HepG2 (cell line): ENCODE data around the gene NRN1L. TPM values are rescaled to one million over a fixed set of nuclear protein-coding genes. Genes with fewer than 3 reads are reported as not detected.

Source experiments
- ATAC-seq: fragments of 200-7000 bp; cut with Tn5 transposase; 3 replicates; pipeline ENCODE4 v1.9.1; 2020; ENCODE audit warnings: mild to moderate bottlenecking, moderate library complexity
- BruUV-seq: library from RNA; stranded (reverse); fragments of 400-500 nt; replicated peaks from 2 replicates; lab custom pipeline; 2021; lab: Mats Ljungman, UMichigan
- CTCF ChIA-PET: fragments of 300-600 bp; formaldehyde crosslinking; extraction: SDS; loops from one replicate; lab custom pipeline; 2021; ENCODE audit warnings: low total read pairs, inconsistent platforms, low intra/inter-chr PET ratio; lab: Yijun Ruan, JAX
- POLR2A ChIA-PET: fragments of 350-600 bp; sonication (Branson Sonifier 250); formaldehyde crosslinking; loops from one replicate; lab custom pipeline; 2020; ENCODE audit warnings: antibody characterized with exemption, inconsistent platforms; lab: Yijun Ruan, JAX
- DNase-seq: peaks from one replicate; pipeline ENCODE4 v3.0.0-alpha.2; 2015; ENCODE audit warnings: low spot score
- FAIRE-seq: peaks from 3 replicates; lab custom pipeline; 2011; peaks lifted over from hg19 to GRCh38; lab: Jason Lieb, UNC
- H2AFZ ChIP-seq: one replicate; pipeline ENCODE4 v1.6.1; 2011; ENCODE audit warnings: low read length, inconsistent platforms
- H3K27ac ChIP-seq: fragments of 300-600 bp; 3 replicates; pipeline ENCODE4 v1.8.0; 2011; ENCODE audit warnings: mixed run types, mild to moderate bottlenecking, mixed read lengths, low read length, inconsistent platforms; ENCODE audit not compliant: insufficient read depth; ENCODE audit errors: extremely low read length
- H3K27me3 ChIP-seq, 2 experiments: fragments of 200-600 bp in 1 of 2; 2 replicates in 1 of 2; 3 replicates in 1 of 2; pipeline versions ENCODE4 v1.6.0 to v1.8.0; 2011; ENCODE audit warnings: low read length in 2 of 2, mild to moderate bottlenecking in 2 of 2, moderate library complexity in 2 of 2, inconsistent platforms in 1 of 2; ENCODE audit not compliant: insufficient read depth in 2 of 2, control insufficient read depth in 1 of 2
- H3K36me3 ChIP-seq, 2 experiments: fragments of 200-600 bp in 1 of 2; replicated peaks in 1 of 2; 2 replicates in 1 of 2; 3 replicates in 1 of 2; pipeline versions ENCODE4 v1.5.1 to v1.8.0; 2011; ENCODE audit warnings: low read length in 2 of 2, inconsistent platforms in 1 of 2; ENCODE audit not compliant: insufficient read depth in 2 of 2, control insufficient read depth in 1 of 2
- H3K4me1 ChIP-seq: 2 replicates; pipeline ENCODE4 v1.5.1; 2012; ENCODE audit warnings: low read length, inconsistent platforms; ENCODE audit not compliant: insufficient read depth
- H3K4me2 ChIP-seq: 2 replicates; pipeline ENCODE4 v1.6.0; 2011; ENCODE audit warnings: low read depth, low read length, inconsistent platforms
- H3K4me3 ChIP-seq, 3 experiments: fragments of 200-600 bp in 1 of 3; sonication (generic), shearing (Covaris generic) in 1 of 3; replicated peaks in 1 of 3; 2 replicates each; pipeline ENCODE4 v1.5.1; 2011 to 2016; ENCODE audit warnings: low read length in 3 of 3, inconsistent platforms in 2 of 3, low read depth in 2 of 3, mild to moderate bottlenecking in 2 of 3, control low read depth in 1 of 3, mixed read lengths in 1 of 3; ENCODE audit not compliant: insufficient read depth in 1 of 3
- H3K79me2 ChIP-seq: one replicate; pipeline ENCODE4 v1.6.1; 2011; ENCODE audit warnings: low read length, inconsistent platforms; ENCODE audit not compliant: insufficient read depth
- H3K9ac ChIP-seq: 2 replicates; pipeline ENCODE4 v1.6.0; 2011; ENCODE audit warnings: mild to moderate bottlenecking, low read depth, low read length, inconsistent platforms; ENCODE audit not compliant: insufficient read depth
- H3K9me3 ChIP-seq: 2 replicates; pipeline ENCODE4 v1.5.1; 2012; ENCODE audit warnings: mild to moderate bottlenecking, low read length
- H4K20me1 ChIP-seq: 2 replicates; pipeline ENCODE4 v1.6.0; 2011; ENCODE audit warnings: inconsistent platforms, mild to moderate bottlenecking, low read length, moderate library complexity; ENCODE audit not compliant: insufficient read depth
- AGO2 ChIP-seq: fragments of 200-400 bp; formaldehyde crosslinking; optimal IDR thresholded peaks from 2 replicates; pipeline ENCODE3; 2017; ENCODE audit warnings: mild to moderate bottlenecking, low read depth, low read length, moderate library complexity
- MAFK ChIP-seq, 2 experiments: IDR thresholded peaks in 1 of 2; conservative IDR thresholded peaks in 1 of 2; 2 replicates each; pipeline ENCODE4 v1.6.1; 2011; ENCODE audit warnings: improper control_type of control experiment in 2 of 2, low read length in 2 of 2
- POLR2AphosphoS5 ChIP-seq: IDR thresholded peaks from 2 replicates; pipeline ENCODE4 v1.6.1; 2012; ENCODE audit warnings: low read depth, low read length
- SIN3A ChIP-seq: IDR thresholded peaks from 2 replicates; pipeline ENCODE4 v1.6.1; 2011; ENCODE audit warnings: low read depth, mild to moderate bottlenecking, control low read depth, low read length, borderline replicate concordance
- SNRNP70 ChIP-seq: fragments of 200-400 bp; formaldehyde crosslinking; IDR thresholded peaks from 2 replicates; pipeline ENCODE4 v1.6.1; 2017; ENCODE audit warnings: mild to moderate bottlenecking, low read depth, low read length, moderate library complexity
- TEF ChIP-seq: sonication (generic); formaldehyde crosslinking; IDR thresholded peaks from 2 replicates; pipeline ENCODE4 v1.5.0; 2020; ENCODE audit warnings: missing genetic modification reagents
- ZC3H13 ChIP-seq: sonication (generic); formaldehyde crosslinking; IDR thresholded peaks from 2 replicates; pipeline ENCODE4 v1.8.1; 2023; ENCODE audit warnings: mild to moderate bottlenecking, missing genetic modification reagents, moderate library complexity
- ZNF605 ChIP-seq: sonication (generic); formaldehyde crosslinking; IDR thresholded peaks from 2 replicates; pipeline ENCODE4 v1.8.0; 2022; ENCODE audit warnings: mild to moderate bottlenecking, missing genetic modification reagents
- WGBS: methylation state at CpG from one replicate; pipeline ENCODE4 v1.1.6; 2017; ENCODE audit warnings: low lambda C conversion rate; 5-methylcytosine and 5-hydroxymethylcytosine counted together
- in situ Hi-C: cut with HindIII; loops from 2 replicates; pipeline ENCODE4 v1.10.0; 2017; ENCODE audit warnings: low pct_unique_long_range_greater_than_20kb; ENCODE audit not compliant: extremely low pct_ligation_motif_present
- intact Hi-C: fragments of 100-400 bp; cut with micrococcal nuclease; formaldehyde crosslinking; loops from one replicate; pipeline ENCODE4 v1.10.0; 2022; ENCODE audit not compliant: unreplicated experiment
- polyA plus RNA-seq, 8 experiments: library from polyadenylated mRNA; depleted of rRNA in 3 of 8; stranded (reverse) in 7 of 8; unstranded in 1 of 8; fragments of >200 nt; fragmentation: Illumina TruSeq in 4 of 8; extraction: Trizol in 4 of 8; gene quantifications; 2 replicates each; pipeline versions ENCODE4 v1.2.1 to v1.2.3, GENCODE V29; 2011 to 2016; ENCODE audit warnings: low read depth in 4 of 8, missing spikeins in 1 of 8, mixed read lengths in 1 of 8; ENCODE audit not compliant: insufficient read depth in 1 of 8
- total RNA-seq, 5 experiments: library from RNA; depleted of rRNA; stranded (reverse); fragments of >200 nt; fragmentation: Illumina TruSeq; extraction: Trizol; gene quantifications; 2 replicates each; pipeline ENCODE4 v1.2.3, GENCODE V29; 2016; ENCODE audit warnings: low read depth in 1 of 5

NRN1L gene
- total and polyA plus RNA-seq, 2 of the 13 experiments (the other 11 are each of a cell fraction or from before 2014, with no cell fraction given): 0.53 to 1.2 TPM

GRCh38 chr16:67933805-67934204 is 49.1 kb downstream of the NRN1L start:
- FAIRE-seq (no peak), DNase-seq (no peak)
- H3K27me3 ChIP-seq: no peaks in the 10 kb centered on the region; a peak in 1 of 5 replicates
- 94% methylated on average over 7 of the region's 7 CpGs for WGBS
- H3K79me2 ChIP-seq: peaks cover 24% of the 10 kb centered on the region
- no peak overlapping the region for H2AFZ ChIP-seq
- peak overlapping the region; percentile 2 for H3K27ac ChIP-seq
- peaks cover 10 to 13% of the 10 kb centered on the region in 2 experiments; a peak in 3 of 5 replicates for H3K36me3 ChIP-seq
- intact Hi-C loops: no loop called here
- H3K4me3 ChIP-seq: no peak overlapping the region
- H4K20me1 ChIP-seq: no peaks in the 10 kb centered on the region; the same call in 1 of the 2 replicates
- POLR2A ChIA-PET: interaction anchor here (0.6 to 4.6 kb wide), 6 partner anchors 10 to 108 kb away, joined by 3 to 40 read pairs (median 18); partner anchors contain the start of genes LCAT and PSKH1
- TF ChIP-seq ZC3H13 (CRISPR knock-in tag): 0 out of 2 replicates have a peak, but pooled peaks have one; percentile 7
- TF ChIP-seq TEF (CRISPR knock-in tag): no peak
- 0 out of 2 replicates have a peak, but pooled peaks have one; percentile 7 for TF ChIP-seq SIN3A
- TF ChIP-seq POLR2AphosphoS5: 0 out of 2 replicates have a peak, but pooled peaks have one; percentile 22
- peak; percentile 27; the same call in 1 of the 2 replicates for TF ChIP-seq ZNF605 (CRISPR knock-in tag)
- TF ChIP-seq AGO2: peak; percentile 36
- TF ChIP-seq MAFK (conservative IDR thresholded peaks at IDR 0.05 in 1 of 2, IDR thresholded peaks at IDR 0.05 in 1 of 2; ENCODE audit: low read length in 2 of 2): no peak
- no peak for TF ChIP-seq SNRNP70
- TF ChIP-seq, all 625 proteins: peak for 5
- Histone ChIP-seq H3K4me2 (no peak overlapping the region), H3K9me3 (no peaks in the 10 kb centered on the region), H3K4me1 (peaks cover 30% of the 10 kb centered on the region), H3K9ac (0 out of 2 replicates have a peak overlapping the region, but pooled peaks have one; percentile 67)
- no peak for ATAC-seq
- BruUV-seq: no TSS peak
- CTCF ChIA-PET: no interaction called here
- in situ Hi-C loops: loop anchor here (10.0 kb wide), 1 partner anchor 269 kb away; the partner anchor contains the start of genes ACD, C16orf86, ENKD1 and PARD6A
